Measurements from ENCODE around the gene CXCL11. TPM values are rescaled to one million over a fixed set of nuclear protein-coding genes. Genes with fewer than 3 reads are reported as not detected.

Gene CXCL11
- total and polyA plus RNA-seq, 9 donors, result 0.18 to 1.1 (median 0.57) TPM; not detected in 6

- Histone ChIP-seq H3K4me1 (ENCODE audit: insufficient read depth) (no peaks in the 10 kb centered on the region), H3K9me3 (no peaks in the 10 kb centered on the region), H3K27ac (no peak overlapping the region), H3K4me3 (no peak overlapping the region), H3K36me3 (no peaks in the 10 kb centered on the region), H3K27me3 (no peaks in the 10 kb centered on the region)
- 76 to 81% (median 79%) methylated on average over 4 of the region's 4 CpGs for WGBS, 3 donors
- no peak for TF ChIP-seq EP300 (IDR thresholded peaks at IDR 0.05)
- no peak for TF ChIP-seq CTCF (IDR thresholded peaks at IDR 0.05)
- TF ChIP-seq POLR2A (IDR thresholded peaks at IDR 0.05), result no peak
- no peak for DNase-seq
- intact Hi-C loops (cut with DNase I), result no loop called here
Measured at GRCh38 chr4:76074993-76075600, 39.2 kb upstream of the CXCL11 start.

GRCh38 chr4:76074468-76074867 lies 38.6 kb upstream of the CXCL11 start, which contains the start of gene ART3:
ART3 (plus strand) TSS chr4:76074709; CDS start chr4:76075890, 1,181 bp downstream.
- Histone ChIP-seq H3K9me3 (no peaks in the 10 kb centered on the region), H3K27me3 (no peaks in the 10 kb centered on the region), H3K4me3 (no peak within 1 kb of the TSS), H3K4me1 (ENCODE audit: insufficient read depth) (no peaks in the 10 kb centered on the region), H3K36me3 (no peaks in the 10 kb centered on the region), H3K27ac (no peak within 1 kb of the TSS)
- TF ChIP-seq EP300 (IDR thresholded peaks at IDR 0.05) (no peak), CTCF (IDR thresholded peaks at IDR 0.05) (no peak), POLR2A (IDR thresholded peaks at IDR 0.05) (no peak)
- intact Hi-C loops (cut with DNase I), result no loop called here
- DNase-seq, result no peak
- WGBS, 3 donors, result 17 to 25% (median 21%) methylated on average over 1 of the region's 1 CpG

GRCh38 chr4:76072760-76073159 lies 36.9 kb upstream of the CXCL11 start:
- Histone ChIP-seq H3K4me3 (no peak overlapping the region), H3K9me3 (no peaks in the 10 kb centered on the region), H3K27me3 (no peaks in the 10 kb centered on the region), H3K4me1 (ENCODE audit: insufficient read depth) (no peaks in the 10 kb centered on the region), H3K27ac (no peak overlapping the region), H3K36me3 (no peaks in the 10 kb centered on the region)
- TF ChIP-seq POLR2A (IDR thresholded peaks at IDR 0.05) (no peak), CTCF (IDR thresholded peaks at IDR 0.05) (no peak), EP300 (IDR thresholded peaks at IDR 0.05) (no peak)
- 79 to 85% (median 81%) methylated on average over 4 of the region's 4 CpGs for WGBS, 3 donors
- intact Hi-C loops (cut with DNase I), result no loop called here
- no peak for DNase-seq

GRCh38 chr4:76067652-76068286 lies 31.9 kb upstream of the CXCL11 start:
- H3K36me3 ChIP-seq, result no peaks in the 10 kb centered on the region
- DNase-seq, result peak; percentile 23 to 59 (median 51)
- intact Hi-C loops (cut with DNase I), result loop anchor here in 2 of 4 donors (5.0 to 10.0 kb wide), 2 partner anchors 73 to 75 kb away; partner anchors contain the start of gene SDAD1 (in 2 of the 2)
- H3K27me3 ChIP-seq, result no peaks in the 10 kb centered on the region
- H3K27ac ChIP-seq, result no peak overlapping the region
- no peak overlapping the region for H3K4me3 ChIP-seq
- no peaks in the 10 kb centered on the region for H3K9me3 ChIP-seq
- H3K4me1 ChIP-seq (ENCODE audit: insufficient read depth), result no peaks in the 10 kb centered on the region
- peak in 1 of 3 donors; percentile 17 for TF ChIP-seq CTCF (IDR thresholded peaks at IDR 0.05)
- no peak for TF ChIP-seq POLR2A (IDR thresholded peaks at IDR 0.05)
- 0 to 1% (median 0%) methylated on average over 2 of the region's 2 CpGs for WGBS, 3 donors
